GM12892 (cell line): Measurements from ENCODE around the gene TCEAL7.
"Not testable (repeated sequence)": the region's sequence is repeated elsewhere in the genome, so short reads cannot be mapped to it uniquely, and the experiment has no call there.

ENCODE experiments used
- DNase-seq: peaks from one replicate; pipeline ENCODE4 v3.0.0; 2011; ENCODE audit not compliant: insufficient read length
- FAIRE-seq: peaks from 2 replicates; lab custom pipeline; 2011; peaks lifted over from hg19 to GRCh38; lab: Jason Lieb, UNC
- POLR2A ChIP-seq: IDR thresholded peaks from 2 replicates; pipeline ENCODE4 v1.6.1; 2011; ENCODE audit warnings: low read depth, low read length, control low read depth
- POLR2AphosphoS5 ChIP-seq: IDR thresholded peaks from 2 replicates; pipeline ENCODE4 v1.6.1; 2011; ENCODE audit warnings: low read depth, low read length, control low read depth
- TAF1 ChIP-seq: IDR thresholded peaks from 2 replicates; pipeline ENCODE4 v1.6.1; 2011; ENCODE audit warnings: low read depth, mild to moderate bottlenecking, control low read depth, low read length, borderline replicate concordance

Gene TCEAL7

GRCh38 chrX:103347682-103348397, 17.8 kb downstream of the TCEAL7 start:
- FAIRE-seq (no peak), DNase-seq (no peak)
- TF ChIP-seq POLR2A, result no peak
- no peak for TF ChIP-seq POLR2AphosphoS5
- no peak for TF ChIP-seq TAF1

GRCh38 chrX:103356130-103356798, 26.2 kb downstream of the TCEAL7 start, which contains the start of gene TCEAL9:
Gene TCEAL9 (plus strand): TSS chrX:103356506. CDS start chrX:103357685, 1,179 bp downstream.
- no peak for DNase-seq
- TF ChIP-seq POLR2A (no peak), TAF1 (no peak), POLR2AphosphoS5 (no peak)
- FAIRE-seq, result no peak

GRCh38 chrX:103356858-103357257, 26.8 kb downstream of the TCEAL7 start:
- DNase-seq (no peak), FAIRE-seq (no peak)
- TF ChIP-seq POLR2AphosphoS5 (no peak), TAF1 (no peak), POLR2A (no peak)

GRCh38 chrX:103357871-103358270, 27.8 kb downstream of the TCEAL7 start:
- DNase-seq (no peak), FAIRE-seq (no peak)
- no peak for TF ChIP-seq TAF1

- FAIRE-seq, DNase-seq: not testable (repeated sequence)
These were observed 29.6 kb downstream of the TCEAL7 start for GRCh38 chrX:103359605-103360004.

- TF ChIP-seq POLR2AphosphoS5, result no peak
- FAIRE-seq (no peak), DNase-seq (no peak)
These were observed 30.1 kb downstream of the TCEAL7 start for GRCh38 chrX:103360092-103360491.

- FAIRE-seq (no peak), DNase-seq (no peak)
- TF ChIP-seq POLR2AphosphoS5 (no peak), POLR2A (no peak), TAF1 (no peak)
These were observed 30.9 kb downstream of the TCEAL7 start for GRCh38 chrX:103360916-103361315.

- no peak for TF ChIP-seq TAF1
- TF ChIP-seq POLR2A, result no peak
- TF ChIP-seq POLR2AphosphoS5, result no peak
- DNase-seq, result no peak
- no peak for FAIRE-seq
These were observed 31.8 kb downstream of the TCEAL7 start for GRCh38 chrX:103361798-103362197.

GRCh38 chrX:103362474-103362873, 32.4 kb downstream of the TCEAL7 start:
- no peak for FAIRE-seq
- no peak for TF ChIP-seq POLR2A
- no peak for TF ChIP-seq TAF1
- TF ChIP-seq POLR2AphosphoS5, result no peak

GRCh38 chrX:103363046-103363445, 33.0 kb downstream of the TCEAL7 start:
- no peak for DNase-seq
- no peak for FAIRE-seq
- TF ChIP-seq POLR2A (no peak), POLR2AphosphoS5 (no peak), TAF1 (no peak)

More at GRCh38 chrX:103362474-103362873, 32.4 kb downstream of the TCEAL7 start:
- no peak for DNase-seq

DNA sequence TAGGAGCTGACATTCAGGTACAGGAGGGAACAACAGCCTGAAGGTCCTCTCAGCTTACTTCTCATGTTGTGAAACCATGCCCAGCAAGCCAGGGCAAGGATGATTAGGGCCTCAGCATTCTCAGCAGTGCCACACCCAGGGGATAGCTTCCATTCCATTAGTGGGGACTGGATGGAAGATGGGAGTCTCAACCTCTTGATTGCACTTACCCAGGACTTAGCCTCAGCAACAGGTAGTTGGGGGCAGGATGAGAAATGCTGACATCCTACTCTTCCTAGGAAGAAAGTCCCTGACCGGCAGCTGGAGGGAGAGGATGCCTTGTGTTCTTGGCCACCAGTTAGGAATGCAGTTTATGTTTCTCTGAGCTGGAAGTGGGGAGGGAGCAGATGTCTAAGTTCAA, 37.5 kb downstream of the TCEAL7 start:
- no peak for DNase-seq
- no peak for TF ChIP-seq TAF1
- no peak for TF ChIP-seq POLR2AphosphoS5
- TF ChIP-seq POLR2A, result no peak
- FAIRE-seq, result no peak

DNA sequence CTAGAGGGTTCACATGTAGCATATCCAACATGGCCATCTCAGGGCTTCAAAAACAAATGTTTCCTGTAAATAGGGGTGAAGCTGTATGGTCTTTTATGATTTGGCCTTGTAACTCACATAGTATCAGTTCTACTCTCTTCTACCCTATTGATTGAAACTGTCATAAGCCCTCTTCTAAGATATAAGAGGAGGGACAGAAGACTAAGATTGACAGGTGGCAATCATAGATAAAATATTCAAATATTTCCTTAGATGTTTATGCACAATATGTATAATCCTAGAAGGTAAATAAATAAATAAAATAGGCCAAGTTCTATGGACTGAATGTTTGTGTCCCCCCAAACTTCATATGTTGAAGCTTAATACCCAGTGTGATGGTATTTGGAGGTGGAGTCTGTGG, 39.4 kb downstream of the TCEAL7 start:
- TF ChIP-seq POLR2A (no peak), POLR2AphosphoS5 (no peak), TAF1 (no peak)
- DNase-seq, result no peak
- FAIRE-seq, result no peak

- FAIRE-seq (no peak), DNase-seq (no peak)
- TF ChIP-seq POLR2A, result no peak
- no peak for TF ChIP-seq TAF1
These were observed 42.8 kb downstream of the TCEAL7 start for GRCh38 chrX:103372886-103373285.
